D721Med (cell line): ENCODE results near the gene TP53BP1.

Source experiments
- DNase-seq: peaks from one replicate; pipeline ENCODE4 v3.0.0; 2011; ENCODE audit warnings: low spot score; ENCODE audit not compliant: insufficient read length
- FAIRE-seq: peaks from 2 replicates; lab custom pipeline; 2011; peaks lifted over from hg19 to GRCh38; lab: Jason Lieb, UNC
- CTCF ChIP-seq: IDR thresholded peaks from 2 replicates; pipeline ENCODE4 v1.5.1; 2012; ENCODE audit warnings: mild to moderate bottlenecking, control low read depth; ENCODE audit not compliant: insufficient read depth; ENCODE audit errors: missing control alignments

Gene TP53BP1

DNA sequence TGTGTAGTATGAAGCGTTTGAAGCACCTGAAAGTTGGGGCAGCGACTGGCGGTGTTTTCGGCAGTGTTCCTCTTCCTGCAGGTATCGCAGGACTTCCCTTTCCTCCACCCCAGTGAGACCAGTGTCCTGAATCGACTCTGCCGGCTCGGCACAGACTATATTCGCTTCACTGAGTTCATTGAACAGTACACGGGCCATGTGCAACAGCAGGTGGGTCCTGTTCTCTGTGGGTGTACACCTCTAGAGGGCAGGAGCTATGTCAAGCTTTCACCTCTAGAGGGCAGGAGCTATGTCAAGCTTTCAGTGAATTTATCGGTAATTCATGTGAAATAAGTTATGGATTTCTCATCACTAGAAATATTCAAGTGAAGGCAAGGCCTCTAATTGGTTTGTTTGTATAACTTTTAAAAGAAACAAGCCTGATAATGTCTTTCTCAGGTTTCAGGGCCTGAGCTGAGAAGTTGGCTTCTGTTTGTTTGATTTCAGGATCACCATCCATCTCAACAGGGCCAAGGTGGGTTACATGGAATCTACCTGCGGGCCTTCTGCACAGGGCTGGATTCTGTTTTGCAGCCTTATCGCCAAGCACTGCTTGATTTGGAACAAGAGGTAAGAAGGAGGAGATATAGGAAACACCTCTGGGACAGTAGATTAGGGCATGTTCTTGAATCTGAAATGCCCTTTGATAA is 116.8 kb downstream of the TP53BP1 start:
- peak; percentile 81 for TF ChIP-seq CTCF
- DNase-seq (no peak), FAIRE-seq (peak; percentile 55)

GRCh38 chr15:43370975-43371974 is 121.7 kb downstream of the TP53BP1 start, which contains the start of the genes TUBGCP4 and ZSCAN29:
TUBGCP4 (plus strand) TSS chr15:43371101; CDS start chr15:43371355, 254 bp downstream.
ZSCAN29 (minus strand) TSS chr15:43371043; CDS start chr15:43369913, 1,130 bp downstream.
- TF ChIP-seq CTCF, result peak; percentile 10
- peak; percentile 93 for DNase-seq
- no peak for FAIRE-seq

DNA sequence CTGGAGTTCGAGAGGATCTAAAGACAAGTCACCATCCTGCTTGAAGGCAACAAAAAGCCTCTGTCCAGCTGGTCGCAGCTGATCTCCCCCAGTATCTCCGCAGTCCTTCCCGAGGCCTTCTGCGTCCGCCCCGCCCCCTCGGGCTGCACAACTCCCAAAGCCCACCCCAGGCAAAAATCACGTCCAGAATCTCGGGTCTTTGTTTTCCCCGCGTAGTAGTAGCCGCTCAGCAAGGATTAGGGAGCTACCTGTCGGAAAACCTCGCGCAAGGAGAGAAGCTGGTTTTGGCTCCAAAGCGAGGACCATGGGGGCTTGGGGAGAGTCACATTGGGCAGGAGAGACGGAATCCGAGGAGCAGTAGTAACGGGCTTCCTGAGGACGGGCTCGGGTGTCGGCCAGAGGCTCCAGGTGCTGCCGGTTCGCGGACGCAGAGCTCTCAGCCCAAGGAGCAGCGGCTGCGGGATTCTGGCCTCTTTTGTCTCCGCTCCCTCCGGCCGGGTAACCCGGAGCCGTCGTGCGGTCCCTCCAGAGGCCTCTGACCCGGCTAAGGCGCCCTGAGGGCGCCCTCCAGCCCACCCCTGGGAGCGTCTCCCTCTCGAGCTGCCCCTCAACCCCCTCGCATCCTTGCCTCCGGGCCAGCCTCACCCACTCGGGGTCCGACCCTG is 122.5 kb downstream of the TP53BP1 start:
- no peak for FAIRE-seq
- TF ChIP-seq CTCF, result no peak
- DNase-seq, result peak; percentile 36

- FAIRE-seq, result no peak
- no peak for DNase-seq
- TF ChIP-seq CTCF, result no peak
Observed at GRCh38 chr15:43361313-43361903, 131.5 kb downstream of the TP53BP1 start.

- DNase-seq (no peak), FAIRE-seq (no peak)
- TF ChIP-seq CTCF, result no peak
Observed at GRCh38 chr15:43360821-43361220, 132.1 kb downstream of the TP53BP1 start.
